D721Med (cell line): ENCODE results near the gene CEACAM5.

Experiments used
- DNase-seq: peaks from one replicate; pipeline ENCODE4 v3.0.0; 2011; ENCODE audit warnings: low spot score; ENCODE audit not compliant: insufficient read length
- FAIRE-seq: peaks from 2 replicates; lab custom pipeline; 2011; peaks lifted over from hg19 to GRCh38; lab: Jason Lieb, UNC
- TF ChIP-seq, protein P1 (sequence below): IDR thresholded peaks from 2 replicates; pipeline ENCODE4 v1.5.1; 2012; ENCODE audit warnings: mild to moderate bottlenecking, control low read depth; ENCODE audit not compliant: insufficient read depth; ENCODE audit errors: missing control alignments

Gene CEACAM5

GRCh38 chr19:41771410-41771809 lies 63.0 kb downstream of the CEACAM5 start:
- DNase-seq (no peak), FAIRE-seq (no peak)
- TF ChIP-seq, protein P1, sequence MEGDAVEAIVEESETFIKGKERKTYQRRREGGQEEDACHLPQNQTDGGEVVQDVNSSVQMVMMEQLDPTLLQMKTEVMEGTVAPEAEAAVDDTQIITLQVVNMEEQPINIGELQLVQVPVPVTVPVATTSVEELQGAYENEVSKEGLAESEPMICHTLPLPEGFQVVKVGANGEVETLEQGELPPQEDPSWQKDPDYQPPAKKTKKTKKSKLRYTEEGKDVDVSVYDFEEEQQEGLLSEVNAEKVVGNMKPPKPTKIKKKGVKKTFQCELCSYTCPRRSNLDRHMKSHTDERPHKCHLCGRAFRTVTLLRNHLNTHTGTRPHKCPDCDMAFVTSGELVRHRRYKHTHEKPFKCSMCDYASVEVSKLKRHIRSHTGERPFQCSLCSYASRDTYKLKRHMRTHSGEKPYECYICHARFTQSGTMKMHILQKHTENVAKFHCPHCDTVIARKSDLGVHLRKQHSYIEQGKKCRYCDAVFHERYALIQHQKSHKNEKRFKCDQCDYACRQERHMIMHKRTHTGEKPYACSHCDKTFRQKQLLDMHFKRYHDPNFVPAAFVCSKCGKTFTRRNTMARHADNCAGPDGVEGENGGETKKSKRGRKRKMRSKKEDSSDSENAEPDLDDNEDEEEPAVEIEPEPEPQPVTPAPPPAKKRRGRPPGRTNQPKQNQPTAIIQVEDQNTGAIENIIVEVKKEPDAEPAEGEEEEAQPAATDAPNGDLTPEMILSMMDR, result no peak

DNA sequence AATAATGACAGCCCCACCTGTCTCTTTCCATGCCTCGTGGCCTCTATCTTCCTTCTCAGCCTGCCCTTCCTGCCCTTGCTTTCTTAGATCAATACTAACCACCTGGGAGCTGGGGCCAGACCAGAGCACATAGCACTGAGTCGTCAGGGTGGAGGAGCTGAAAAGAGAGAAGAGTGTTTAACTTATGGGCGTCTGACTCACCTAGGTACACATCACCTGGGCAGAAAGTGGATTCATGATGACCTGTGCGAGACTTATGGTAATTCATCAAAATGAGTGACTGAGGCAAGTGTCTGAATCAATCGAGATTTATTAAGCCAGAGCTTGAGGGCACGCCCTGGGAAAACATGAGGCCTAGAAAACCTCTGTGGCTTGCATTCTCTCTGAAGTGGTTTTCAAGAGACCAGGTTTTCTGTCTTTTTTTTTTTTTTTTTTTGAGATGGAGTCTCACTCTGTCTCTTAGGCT lies 66.1 kb downstream of the CEACAM5 start:
- TF ChIP-seq, protein P1, result no peak
- DNase-seq (no peak), FAIRE-seq (no peak)

GRCh38 chr19:41776700-41777099 lies 68.3 kb downstream of the CEACAM5 start:
- TF ChIP-seq, protein P1, result no peak
- DNase-seq (no peak), FAIRE-seq (no peak)
